HCT116 (cell line): ENCODE results near the gene CTXN3.

Source experiments
- EZH2phosphoT487 ChIP-seq: fragments of 200-600 bp; IDR thresholded peaks from 2 replicates; pipeline ENCODE4 v1.6.1; 2018; ENCODE audit warnings: antibody characterized with exemption, borderline replicate concordance
- POLR2A ChIP-seq: IDR thresholded peaks from 2 replicates; pipeline ENCODE4 v1.7.0; 2011; ENCODE audit warnings: borderline replicate concordance; ENCODE audit not compliant: insufficient read depth, insufficient read length; ENCODE audit errors: extremely low read depth
- POLR2AphosphoS5 ChIP-seq: IDR thresholded peaks from 2 replicates; pipeline ENCODE4 v1.6.1; 2011; ENCODE audit warnings: mild to moderate bottlenecking, low read depth, low read length, moderate library complexity

DNA sequence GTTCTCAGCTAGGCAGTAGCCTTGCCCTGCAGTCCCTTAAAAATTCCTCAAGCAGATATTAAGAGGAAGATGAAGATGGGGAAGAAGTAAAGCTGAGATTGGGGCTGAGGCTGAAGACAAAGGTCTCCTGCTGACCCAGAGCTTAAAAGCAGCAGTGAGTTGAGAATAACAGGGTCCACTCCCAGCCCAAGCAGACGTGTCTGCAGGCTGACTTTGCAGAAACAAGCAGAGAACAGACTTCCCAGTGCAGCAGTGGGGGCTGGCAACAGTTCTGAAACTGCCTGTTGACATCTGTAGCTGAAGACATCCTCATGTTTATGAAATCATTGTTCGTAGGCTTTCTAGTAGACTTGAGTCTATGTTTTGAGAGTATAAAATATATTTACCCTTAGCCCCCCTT is 1.1 kb downstream of the CTXN3 start:
- TF ChIP-seq POLR2A, result no peak
- TF ChIP-seq EZH2phosphoT487, result no peak
- no peak for TF ChIP-seq POLR2AphosphoS5
